NCI-H2107 (cell line): ENCODE data around the gene SLC38A9.
"Not testable (repeated sequence)": the region's sequence is repeated elsewhere in the genome, so short reads cannot be mapped to it uniquely, and the experiment has no call there.

Source experiments
- DNase-seq: peaks from one replicate; lab custom pipeline; 2025; lab: John Stamatoyannopoulos, UW

Gene SLC38A9, protein sequence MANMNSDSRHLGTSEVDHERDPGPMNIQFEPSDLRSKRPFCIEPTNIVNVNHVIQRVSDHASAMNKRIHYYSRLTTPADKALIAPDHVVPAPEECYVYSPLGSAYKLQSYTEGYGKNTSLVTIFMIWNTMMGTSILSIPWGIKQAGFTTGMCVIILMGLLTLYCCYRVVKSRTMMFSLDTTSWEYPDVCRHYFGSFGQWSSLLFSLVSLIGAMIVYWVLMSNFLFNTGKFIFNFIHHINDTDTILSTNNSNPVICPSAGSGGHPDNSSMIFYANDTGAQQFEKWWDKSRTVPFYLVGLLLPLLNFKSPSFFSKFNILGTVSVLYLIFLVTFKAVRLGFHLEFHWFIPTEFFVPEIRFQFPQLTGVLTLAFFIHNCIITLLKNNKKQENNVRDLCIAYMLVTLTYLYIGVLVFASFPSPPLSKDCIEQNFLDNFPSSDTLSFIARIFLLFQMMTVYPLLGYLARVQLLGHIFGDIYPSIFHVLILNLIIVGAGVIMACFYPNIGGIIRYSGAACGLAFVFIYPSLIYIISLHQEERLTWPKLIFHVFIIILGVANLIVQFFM

DNA sequence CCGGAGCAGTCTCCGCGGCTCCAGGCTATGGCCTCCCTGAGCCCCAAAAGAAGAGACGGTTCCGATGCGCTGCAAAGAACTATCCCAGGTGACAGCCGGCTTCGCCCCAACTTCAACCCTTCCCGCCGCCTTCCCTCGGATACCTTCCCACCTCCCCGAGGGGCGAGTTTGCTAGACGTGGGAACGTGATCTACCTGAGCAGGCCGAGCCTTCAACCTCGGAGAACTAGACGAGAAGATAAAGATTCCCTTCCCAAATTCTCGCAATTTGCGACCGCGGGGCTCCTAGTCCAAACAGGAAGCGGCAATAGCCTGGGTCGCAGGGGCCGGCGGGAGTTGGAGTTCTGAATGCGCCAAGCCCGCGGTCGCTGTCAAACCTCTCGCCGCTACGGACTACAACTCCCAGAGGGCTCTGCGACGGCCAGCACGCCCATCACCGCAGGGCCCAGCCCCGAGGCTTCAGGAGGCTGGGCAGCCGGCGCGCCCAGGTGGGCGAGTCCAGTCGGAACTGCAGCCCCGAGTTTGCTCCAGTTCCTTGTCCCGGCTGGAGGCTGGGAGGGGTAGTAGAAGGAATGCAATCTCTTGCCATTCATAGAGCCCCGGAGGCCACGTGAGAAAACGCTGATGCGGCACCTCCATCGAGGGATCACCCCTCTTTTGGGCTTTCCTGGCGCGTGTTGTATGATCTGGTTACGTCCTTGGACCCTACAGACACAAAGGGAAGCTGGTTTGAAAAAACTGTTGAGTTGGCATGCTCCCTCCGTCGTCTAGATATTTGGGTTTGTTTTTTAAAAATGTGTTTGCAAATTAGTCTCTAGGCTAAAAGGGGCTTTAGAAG, at the start of gene SLC38A9:
Gene SLC38A9, minus strand, starts transcription at position 302 of the 837 bp plus-strand sequence. CDS start 14,366 bp downstream, outside the sequence.
- DNase-seq = peak; percentile 57

DNA sequence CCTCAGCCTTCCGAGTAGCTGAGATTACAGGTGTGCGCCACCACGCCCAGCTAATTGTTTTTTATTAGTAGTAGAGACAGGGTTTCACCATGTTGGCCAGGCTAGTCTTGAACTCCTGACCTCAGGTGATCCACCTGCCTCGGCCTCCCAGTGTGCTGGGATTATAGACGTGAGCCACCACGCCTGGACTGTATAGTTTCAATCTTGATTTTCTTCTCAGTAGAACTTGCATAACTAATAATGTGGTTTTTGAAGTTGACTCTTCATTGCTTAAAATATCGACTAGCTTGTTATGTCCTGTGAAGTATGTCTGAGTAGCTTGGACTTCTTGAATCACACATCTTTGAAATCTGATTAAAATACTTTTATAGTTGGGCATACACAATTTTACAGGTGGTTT, 49.6 kb upstream of the SLC38A9 start:
- not testable (repeated sequence) for DNase-seq

DNA sequence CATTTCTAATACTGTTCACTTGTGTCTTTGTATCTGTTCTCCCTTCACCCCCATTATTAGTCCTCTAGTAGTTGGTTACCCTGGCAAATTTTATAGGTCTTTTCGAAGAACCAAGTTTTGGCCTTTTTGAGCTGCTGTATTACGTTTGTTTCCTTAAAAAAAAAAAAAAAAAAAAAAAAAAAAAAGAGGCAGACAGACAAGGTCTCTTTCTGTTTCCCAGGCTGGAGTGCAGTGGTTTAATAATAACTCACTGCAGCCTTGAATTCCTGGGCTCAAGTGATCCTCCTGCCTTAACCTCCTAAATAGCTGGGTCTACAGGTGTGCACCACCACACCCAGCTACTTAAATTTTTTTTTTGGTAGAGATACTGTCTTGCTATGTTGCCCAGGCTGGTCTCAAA, 46.6 kb upstream of the SLC38A9 start:
- DNase-seq = no peak

DNA sequence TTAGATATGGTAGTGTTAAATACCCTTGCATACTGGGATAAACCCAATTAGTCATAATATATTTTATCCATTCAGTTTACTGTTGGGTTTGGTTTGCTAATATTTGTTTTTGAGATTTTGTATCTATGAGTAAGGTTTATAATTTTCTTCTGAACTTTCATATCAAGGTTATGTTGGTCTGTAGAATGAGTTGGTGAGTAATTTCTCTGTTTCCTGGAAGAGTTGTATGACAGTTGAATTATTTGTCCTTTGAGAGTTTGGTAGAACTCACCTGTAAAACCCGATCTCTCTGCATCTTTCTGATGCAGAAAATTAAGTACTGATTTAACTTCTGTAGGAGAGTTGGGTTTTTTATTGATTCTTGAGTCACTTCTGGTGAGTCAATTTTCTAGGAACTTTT, 46.1 kb upstream of the SLC38A9 start:
- no peak for DNase-seq

DNA sequence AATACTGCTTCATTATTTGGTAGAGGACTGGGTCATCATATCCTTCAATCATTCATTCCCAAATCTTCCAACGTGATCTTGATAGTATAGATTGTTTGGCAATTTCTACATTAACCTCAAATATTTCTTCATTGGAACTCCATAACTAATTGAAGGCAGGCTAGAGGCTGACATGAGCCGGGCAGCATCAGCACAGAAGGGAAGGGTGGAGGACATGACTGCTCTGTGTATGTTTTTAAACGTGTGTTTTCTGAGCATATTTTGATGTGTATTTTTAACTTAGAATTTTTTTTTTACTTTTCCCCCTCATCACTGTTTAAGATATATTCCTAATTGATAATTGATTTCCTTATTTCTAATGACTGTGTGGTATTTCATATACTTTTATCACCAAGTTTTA, 38.4 kb upstream of the SLC38A9 start:
- no peak for DNase-seq

DNA sequence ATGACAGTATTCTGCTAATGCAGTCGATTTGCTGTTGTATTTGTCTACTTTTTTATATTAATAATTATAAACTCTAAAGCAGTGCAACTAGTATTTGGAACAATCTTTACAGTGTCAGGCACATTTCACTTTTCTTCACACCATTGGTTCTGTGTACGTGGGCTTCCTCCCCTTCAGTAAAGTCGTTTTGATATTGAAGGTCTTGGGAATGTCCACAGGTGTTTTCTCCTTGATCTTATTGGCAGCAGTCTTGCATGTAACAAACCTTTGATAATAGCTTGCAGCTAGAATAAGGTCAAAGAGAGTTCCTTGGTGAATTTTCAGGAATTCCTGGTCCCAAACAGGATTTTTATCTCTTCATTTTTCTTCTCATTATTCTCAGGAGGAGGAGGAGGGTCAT, 37.9 kb upstream of the SLC38A9 start:
- no peak for DNase-seq

DNA sequence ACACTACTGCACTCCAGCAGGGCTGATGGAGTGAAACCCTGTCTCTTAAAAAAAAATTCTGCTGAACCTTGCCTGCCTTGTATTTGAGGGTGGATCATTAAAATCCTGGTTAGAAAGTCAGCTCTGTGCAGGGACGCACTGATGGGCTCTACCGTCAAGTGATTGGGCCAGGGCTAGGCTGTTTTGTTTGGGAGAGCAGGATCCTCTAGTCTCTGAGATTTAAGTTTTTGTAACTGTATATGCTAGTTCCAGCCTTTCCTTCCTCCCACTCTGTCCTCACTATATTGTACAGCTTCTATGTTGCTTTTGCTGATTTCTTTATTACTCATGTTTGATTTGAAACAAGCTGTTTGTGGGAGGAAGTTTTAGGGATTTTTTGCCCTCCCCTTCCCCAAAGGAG, 37.3 kb upstream of the SLC38A9 start:
- no peak for DNase-seq

DNA sequence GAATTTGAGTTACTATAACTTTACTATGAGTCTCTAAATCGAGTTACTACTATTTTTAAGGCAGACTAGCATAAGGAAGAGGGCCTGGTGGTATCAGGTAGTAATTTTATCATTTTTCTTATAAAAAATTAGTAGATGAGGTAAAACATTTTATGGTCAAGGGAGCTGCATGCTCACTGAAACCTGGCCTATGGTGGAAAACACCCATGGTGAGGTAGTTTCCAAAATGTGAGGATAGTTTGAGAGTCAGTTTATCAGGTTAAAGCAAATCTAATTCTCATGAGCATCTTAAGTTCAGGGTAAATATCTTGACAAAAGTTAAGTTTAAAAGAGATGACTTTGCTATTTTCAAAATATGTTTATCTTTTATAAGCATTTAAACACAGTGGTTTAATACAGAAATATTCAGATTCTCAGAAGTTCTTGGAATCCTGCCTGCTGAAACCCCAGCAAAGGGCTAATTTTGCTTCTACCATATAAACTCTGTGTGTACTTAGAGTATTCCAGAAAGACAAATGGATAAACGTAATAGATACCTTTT, 35.7 kb upstream of the SLC38A9 start:
- no peak for DNase-seq

DNA sequence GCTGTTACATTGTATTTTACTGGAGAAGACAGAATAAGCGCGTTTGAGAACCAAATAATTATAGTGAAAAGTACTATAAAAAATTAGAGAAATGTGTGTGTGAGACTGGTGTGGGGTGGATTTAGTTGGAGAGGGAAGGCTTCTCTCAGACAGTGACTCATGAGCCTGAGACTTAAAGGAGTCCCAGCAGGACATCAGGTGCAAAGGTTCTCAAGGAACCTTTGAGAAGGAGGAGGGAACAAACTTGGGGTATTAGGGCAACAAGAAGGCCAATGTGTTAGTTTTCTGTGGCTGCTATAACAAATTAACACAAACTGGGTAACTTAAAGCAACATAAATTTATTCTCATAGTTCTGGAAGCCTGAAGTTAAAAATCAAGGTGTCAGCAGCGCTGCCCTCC, 30.7 kb upstream of the SLC38A9 start:
- DNase-seq = no peak

DNA sequence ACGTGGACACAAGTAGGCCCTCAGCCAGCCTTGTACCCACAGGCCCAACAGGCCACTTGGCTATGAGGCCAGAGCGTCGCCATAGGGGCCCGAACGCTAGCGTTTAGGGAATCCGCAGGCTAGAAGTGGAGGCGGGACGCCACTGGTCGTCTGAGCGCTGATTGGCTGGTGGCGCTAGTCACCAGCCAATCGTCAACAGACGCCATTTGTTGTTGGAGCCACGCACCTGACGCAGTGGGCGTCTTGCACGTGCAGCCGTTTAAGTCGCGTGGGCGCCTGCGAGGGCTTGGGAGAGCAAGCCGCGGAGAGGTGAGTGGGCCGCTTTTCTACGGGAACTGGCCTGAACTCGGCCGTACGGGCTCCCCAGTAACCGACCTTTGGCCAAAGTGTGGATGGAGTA, 25.7 kb upstream of the SLC38A9 start, which contains the start of gene DDX4:
Gene DDX4, plus strand, starts transcription at position 269 of the 400 bp plus-strand sequence. CDS start 903 bp downstream, outside the sequence.
- DNase-seq = no peak

DNA sequence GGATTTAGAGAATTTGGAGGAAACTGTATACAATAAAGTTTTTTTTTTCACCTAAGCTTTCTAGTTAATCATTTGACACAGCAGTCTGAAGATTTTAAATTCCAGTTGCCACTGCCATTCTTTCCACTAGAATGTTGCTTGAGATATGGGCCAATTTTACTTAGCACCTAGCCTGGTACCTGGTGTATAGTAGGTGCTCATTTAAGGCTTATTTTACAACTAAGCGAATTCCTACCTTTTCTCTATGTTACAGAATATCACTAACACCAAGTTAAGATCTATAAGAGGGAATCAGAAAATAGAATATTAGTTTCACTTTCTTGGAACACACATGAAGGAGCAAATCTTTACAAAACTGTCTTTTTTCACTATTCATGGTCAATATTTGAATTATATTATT, 22.5 kb upstream of the SLC38A9 start:
- no peak for DNase-seq

DNA sequence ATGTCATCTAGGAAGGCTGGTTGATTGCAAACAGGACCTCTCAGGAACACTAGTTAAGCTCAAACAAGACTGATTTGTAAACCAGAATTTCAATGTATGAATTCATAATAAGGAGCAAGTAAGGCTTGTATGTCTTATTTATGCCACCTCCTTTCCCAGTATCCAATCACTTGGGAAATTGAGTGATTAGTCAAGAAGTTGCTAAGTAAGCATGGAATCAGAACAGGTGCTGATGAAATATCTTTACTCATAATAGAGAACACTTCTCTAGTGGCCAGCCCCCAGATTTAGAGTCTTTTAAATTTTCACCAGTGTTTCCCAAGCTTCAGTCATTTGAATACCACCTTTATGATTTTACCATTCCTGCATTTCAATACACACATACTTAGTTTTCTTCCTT, 20.5 kb upstream of the SLC38A9 start:
- DNase-seq = no peak

DNA sequence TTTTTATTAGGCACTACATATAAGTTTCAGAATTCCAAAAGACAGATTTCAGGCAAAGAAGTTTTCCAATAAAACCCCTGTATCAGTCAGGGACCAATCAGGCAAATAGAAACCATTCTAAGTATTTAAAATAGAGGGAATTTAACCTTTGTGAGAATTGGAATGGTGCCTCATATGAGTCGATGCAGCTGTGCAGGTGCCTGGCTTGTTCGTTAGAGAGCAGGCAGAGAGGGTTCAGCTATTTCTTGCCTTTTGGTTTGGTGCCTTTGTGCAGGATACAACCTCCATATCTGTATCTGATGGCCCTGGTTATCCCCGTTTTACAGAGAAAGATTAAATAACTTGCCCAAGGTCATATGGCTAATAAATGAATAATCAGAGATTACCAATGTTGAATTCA, 19.7 kb upstream of the SLC38A9 start:
- no peak for DNase-seq

DNA sequence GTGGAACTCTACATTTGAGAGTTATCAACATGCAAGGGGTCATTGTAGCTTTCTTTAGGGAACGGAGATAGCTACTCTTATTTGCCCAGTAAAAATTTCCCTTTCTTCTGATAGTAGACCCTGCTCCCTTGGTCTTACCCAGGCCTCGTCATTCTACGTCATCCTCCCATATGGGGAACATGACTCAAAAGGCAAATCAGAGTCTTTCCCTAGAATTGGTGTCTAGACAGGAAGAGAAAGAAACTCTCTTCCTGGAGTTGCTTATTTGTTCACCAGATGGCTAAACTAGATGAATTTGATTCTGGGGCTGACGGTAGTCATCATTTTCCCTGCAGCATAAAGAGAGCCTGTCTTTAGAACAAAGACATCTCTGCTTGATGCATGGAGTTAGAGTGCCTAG, 12.2 kb upstream of the SLC38A9 start:
- no peak for DNase-seq

DNA sequence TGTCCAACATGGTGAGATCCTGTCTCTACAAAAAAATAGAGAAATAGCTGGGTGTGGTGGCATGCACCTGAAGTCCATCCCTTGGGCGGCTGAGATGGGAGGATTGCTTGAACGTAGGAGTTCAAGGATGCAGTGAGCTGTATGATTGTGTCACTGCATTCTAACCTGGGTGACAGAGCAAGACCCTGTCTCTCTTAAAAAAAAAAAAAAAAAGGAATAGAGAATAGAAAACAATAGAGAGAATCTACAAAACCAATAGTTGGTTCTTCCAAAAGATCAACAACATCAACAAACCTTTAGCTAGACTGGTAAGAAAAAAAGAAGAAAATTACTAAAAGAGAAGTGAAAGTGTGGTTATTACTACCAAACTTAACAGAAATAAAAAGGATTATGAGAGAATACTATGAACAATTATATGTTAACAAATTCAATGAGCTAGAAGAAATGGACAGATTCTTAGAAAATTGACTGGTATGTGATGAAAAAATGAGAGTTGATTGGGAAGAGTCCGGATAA, 8.1 kb upstream of the SLC38A9 start:
- DNase-seq = no peak

DNA sequence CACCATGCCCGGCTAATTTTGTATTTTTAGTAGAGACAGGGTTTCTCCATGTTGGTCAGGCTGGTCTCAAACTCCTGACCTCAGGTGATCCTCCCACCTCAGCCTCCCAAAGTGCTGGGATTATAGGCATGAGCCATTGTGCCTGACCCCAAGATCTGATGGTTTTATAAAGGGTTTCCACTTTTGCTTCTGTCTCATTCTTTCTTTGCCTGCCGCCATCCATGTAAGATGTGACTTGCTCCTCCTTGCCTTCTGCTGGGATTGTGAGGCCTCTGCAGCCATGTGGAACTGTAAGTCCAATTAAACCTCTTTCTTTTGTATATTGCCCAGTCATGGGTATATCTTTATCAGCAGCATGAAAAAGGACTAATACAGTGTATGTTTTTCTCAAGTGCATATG, 6.9 kb upstream of the SLC38A9 start:
- DNase-seq = not testable (repeated sequence)

DNA sequence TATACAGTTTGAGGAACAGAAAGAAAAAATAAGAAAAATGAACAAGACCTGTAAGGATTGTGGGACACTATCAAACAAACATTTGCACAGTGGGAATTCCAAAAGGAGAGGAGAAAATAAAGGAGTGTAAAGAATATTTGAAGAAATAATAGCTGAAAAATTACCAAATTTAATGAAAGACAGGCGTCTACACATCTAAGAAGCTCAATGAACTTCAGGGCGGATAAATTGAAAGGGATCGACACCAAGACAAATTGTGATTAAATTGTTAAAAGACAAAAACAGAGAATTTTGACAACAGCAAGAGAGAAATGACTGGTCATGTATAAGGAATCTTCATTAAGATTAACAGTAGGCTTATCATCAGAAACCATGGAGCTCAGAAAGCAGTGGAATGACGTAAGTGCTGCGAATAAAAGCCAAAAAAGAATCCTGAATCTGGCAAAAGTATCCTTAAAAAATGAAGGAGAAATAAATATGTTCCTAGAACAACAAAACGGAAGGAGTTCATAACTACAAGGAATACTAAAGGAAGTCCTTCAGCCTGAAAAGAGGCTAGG, 3.5 kb upstream of the SLC38A9 start:
- DNase-seq = no peak

DNA sequence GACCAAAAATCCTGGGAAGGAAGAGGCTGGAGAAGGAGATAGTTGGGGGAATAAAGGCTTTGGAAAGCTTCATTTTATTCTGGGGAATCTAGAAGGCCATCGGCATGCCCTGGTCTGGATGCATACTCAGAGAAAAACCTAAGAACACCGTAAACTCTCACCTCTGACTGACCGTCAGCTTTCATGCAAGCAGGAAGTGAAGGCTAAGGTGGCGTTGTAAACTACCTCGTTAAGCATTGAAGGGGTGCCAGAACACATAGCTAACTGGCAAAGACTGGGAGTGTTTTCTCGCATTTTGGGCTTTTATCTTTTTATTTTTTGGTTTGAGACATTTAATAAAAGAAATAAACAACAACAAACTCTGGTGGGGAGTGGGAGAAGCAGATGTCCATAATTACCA, 2.6 kb upstream of the SLC38A9 start:
- no peak for DNase-seq

DNA sequence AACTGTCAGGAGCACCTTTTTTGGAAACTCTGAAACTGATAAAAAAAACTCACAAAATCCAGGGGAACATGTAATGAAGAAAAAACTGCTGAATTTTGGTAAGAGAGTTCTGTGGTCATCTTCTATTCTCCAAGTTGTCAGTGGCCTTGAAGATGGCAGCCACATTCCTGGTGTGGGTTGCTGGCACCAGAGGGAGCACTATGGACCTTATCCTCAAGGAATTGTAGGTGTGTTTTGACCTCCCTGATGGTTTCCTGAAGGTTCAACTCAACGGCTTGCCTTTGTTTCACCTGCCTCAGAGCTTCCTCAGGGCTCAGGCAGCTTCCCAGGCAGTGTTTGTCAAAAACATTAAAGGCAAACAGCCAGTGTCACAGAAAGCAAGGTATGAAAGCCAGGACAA, 2.2 kb upstream of the SLC38A9 start:
- no peak for DNase-seq

DNA sequence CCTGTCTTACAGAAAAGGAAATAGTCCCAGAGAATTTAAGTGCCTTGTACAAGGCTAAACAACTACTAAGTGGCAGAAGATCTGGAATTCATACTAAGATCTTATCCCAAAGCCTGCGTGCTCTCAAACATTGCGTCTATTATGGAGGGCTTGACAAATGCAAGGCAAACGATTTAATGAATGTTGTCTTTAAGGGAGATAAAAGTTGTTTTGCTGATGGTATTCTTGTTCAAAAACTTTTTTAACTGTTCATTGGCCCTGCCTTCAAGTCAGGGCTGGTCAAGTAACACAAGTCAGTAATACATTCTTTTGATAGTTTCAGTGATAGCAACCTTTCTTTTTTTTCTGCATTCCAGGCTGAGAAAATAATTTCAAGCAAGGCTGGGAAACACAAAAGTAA, 1.7 kb upstream of the SLC38A9 start:
- no peak for DNase-seq

DNA sequence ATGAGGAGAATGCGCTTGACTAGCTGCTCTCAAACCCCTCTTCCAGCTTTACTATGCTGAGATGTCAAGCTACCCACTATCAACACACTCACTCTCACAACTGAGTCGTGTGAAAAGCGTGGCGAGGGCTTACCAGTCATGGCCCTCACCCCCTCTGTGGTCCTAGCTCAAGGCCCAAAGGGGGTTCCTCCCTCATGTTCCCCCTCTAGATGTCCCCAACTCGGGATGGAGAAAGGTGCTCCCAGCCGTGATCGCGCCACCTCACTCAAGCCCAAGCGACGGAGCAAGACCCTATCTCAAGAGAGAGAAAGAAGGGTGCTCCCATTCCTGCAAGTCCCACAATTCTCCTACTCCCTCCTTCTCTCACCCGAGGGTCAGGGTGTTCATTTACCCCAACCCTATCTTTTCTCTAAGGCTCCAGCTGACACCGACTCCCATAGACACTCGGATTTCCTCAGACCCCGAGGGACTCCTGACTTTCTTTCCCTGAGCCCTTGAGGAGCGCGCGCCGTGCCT, 559 bp downstream of the SLC38A9 start:
- no peak for DNase-seq

DNA sequence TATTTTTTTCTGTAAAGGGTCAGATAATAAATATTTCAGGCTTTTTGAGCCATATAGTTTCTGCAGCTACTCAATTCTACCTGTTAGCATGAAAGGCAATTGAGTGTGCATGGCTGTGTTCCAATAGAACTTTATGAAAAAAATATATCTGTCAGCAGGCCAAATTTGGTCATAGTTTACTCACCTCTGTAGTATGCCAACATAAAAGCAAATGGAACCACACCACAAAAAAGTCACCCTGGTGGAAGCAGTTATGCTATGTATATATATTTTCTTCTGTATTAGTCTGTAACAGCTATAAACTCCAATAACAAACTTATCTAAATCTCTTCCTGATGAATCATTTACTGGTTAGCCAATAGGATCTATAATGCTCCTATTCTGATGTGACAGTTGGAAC, 3.4 kb downstream of the SLC38A9 start:
- DNase-seq = no peak
